Measurements from ENCODE around the gene SMYD3. TPM values are rescaled to one million over a fixed set of nuclear protein-coding genes. Genes with fewer than 3 reads are reported as not detected.

SMYD3 gene
- total RNA-seq, 5 donors from 2014 or later (not counting 1 experiment from before 2014, with no cell fraction given) = 17.7 to 37.8 (median 21.9) TPM

DNA sequence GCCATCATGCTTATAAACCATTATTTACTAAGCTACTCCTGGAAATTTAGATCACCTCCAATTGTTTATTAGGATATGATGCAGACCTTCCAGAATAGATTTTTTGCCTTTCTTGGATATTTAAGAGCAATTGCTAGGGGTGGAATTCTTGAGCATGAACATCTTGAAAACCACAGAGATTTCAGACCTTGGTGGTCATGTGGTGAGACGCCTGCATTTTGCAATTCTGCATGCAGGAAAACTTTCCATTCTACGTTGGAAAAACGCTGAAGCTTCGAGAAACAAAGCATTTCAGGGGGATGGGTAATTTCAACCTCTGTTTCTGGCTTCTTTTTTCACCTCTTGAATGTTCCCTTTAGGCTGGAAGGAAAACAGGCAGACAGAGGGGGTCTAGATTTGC is 756.0 kb downstream of the SMYD3 start:
- H3K27me3 Mint-ChIP-seq = no peaks in the 10 kb centered on the region
- H3K4me3 Mint-ChIP-seq = no peak overlapping the region
- no peak overlapping the region for H3K27ac ChIP-seq (ENCODE audit: low read length)
- peaks cover 0 to 9% (median 0%) of the 10 kb centered on the region in 3 donors for H3K4me1 Mint-ChIP-seq
- 57% methylated on average over 3 of the region's 4 CpGs for WGBS (ENCODE audit: insufficient coverage)
- H3K4me1 ChIP-seq (ENCODE audit: control insufficient read depth in 1 of 2, extremely low read depth in 1 of 2, insufficient read depth in 2 of 2, low read length in 2 of 2) = no peaks in the 10 kb centered on the region
- no peak overlapping the region for H3K27ac Mint-ChIP-seq
- POLR2A ChIA-PET = interaction anchor here (0.6 kb wide), 2 partner anchors 594 to 1130 kb away, joined by 3 read pairs; no protein-coding TSS in a partner anchor
- H3K36me3 ChIP-seq (ENCODE audit: control insufficient read depth in 2 of 2, extremely low read depth in 1 of 2, insufficient read depth in 1 of 2, low read length in 1 of 2) = peaks cover 0 to 2% of the 10 kb centered on the region in 2 donors
- peaks cover 74% of the 10 kb centered on the region for H3K36me3 Mint-ChIP-seq
- H3K4me3 ChIP-seq (ENCODE audit: control insufficient read depth in 1 of 2, extremely low read depth in 1 of 2, low read length in 1 of 2) = no peak overlapping the region
- no peaks in the 10 kb centered on the region for H3K27me3 ChIP-seq (replicated peaks in 1 of 2; ENCODE audit: control insufficient read depth in 2 of 2, extremely low read depth in 1 of 2, insufficient read depth in 2 of 2, low read length in 1 of 2)
- DNase-seq (no peak), ATAC-seq (replicated peaks in 1 of 4) (no peak)
- CTCF ChIA-PET = interaction anchor here in 1 of 2 donors (0.6 kb wide), 1 partner anchor 835 kb away, joined by 3 read pairs; no protein-coding TSS in a partner anchor
- H3K9me3 Mint-ChIP-seq = peaks cover 10 to 34% (median 25%) of the 10 kb centered on the region in 3 donors
- H3K9me3 ChIP-seq = no peaks in the 10 kb centered on the region

- H3K27me3 Mint-ChIP-seq = no peaks in the 10 kb centered on the region
- WGBS (ENCODE audit: insufficient coverage) = 90% methylated on average over 2 of the region's 3 CpGs
- no peaks in the 10 kb centered on the region for H3K9me3 ChIP-seq
- ATAC-seq (replicated peaks in 1 of 4) (no peak), DNase-seq (no peak)
- no peak overlapping the region for H3K27ac ChIP-seq (ENCODE audit: low read length)
- H3K9me3 Mint-ChIP-seq = peaks cover 5 to 30% (median 24%) of the 10 kb centered on the region in 3 donors
- H3K36me3 Mint-ChIP-seq = peaks cover 80% of the 10 kb centered on the region
- H3K4me1 ChIP-seq (ENCODE audit: control insufficient read depth in 1 of 2, extremely low read depth in 1 of 2, insufficient read depth in 2 of 2, low read length in 2 of 2) = no peaks in the 10 kb centered on the region
- no peak overlapping the region for H3K4me3 ChIP-seq (ENCODE audit: control insufficient read depth in 1 of 2, extremely low read depth in 1 of 2, low read length in 1 of 2)
- H3K27me3 ChIP-seq (replicated peaks in 1 of 2; ENCODE audit: control insufficient read depth in 2 of 2, extremely low read depth in 1 of 2, insufficient read depth in 2 of 2, low read length in 1 of 2) = no peaks in the 10 kb centered on the region
- ChIA-PET CTCF (no interaction called here), POLR2A (no interaction called here)
- H3K36me3 ChIP-seq (ENCODE audit: control insufficient read depth in 2 of 2, extremely low read depth in 1 of 2, insufficient read depth in 1 of 2, low read length in 1 of 2) = peaks cover 0 to 2% of the 10 kb centered on the region in 2 donors
- H3K4me1 Mint-ChIP-seq = peaks cover 0 to 9% (median 0%) of the 10 kb centered on the region in 3 donors
- no peak overlapping the region for H3K27ac Mint-ChIP-seq
- no peak overlapping the region for H3K4me3 Mint-ChIP-seq
Measured at GRCh38 chr1:245750261-245750660, 756.8 kb downstream of the SMYD3 start.

DNA sequence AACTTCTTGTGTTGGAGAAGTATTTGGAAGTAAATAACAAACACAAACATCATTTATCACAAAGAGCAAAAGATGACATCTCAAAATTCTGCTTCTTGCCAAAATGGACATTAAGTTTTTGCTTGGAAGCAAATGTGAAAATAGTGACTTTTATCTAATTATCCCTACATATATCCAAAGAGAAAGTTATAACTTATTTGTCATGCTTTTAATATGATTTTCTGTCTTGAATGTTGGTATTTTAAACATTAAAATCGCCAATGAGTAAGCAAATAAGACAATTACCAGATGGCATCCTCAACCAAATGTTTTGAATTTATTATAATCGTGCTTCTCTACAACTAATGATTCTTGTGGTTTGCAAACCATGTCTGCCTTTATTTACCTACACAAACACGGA is 758.0 kb downstream of the SMYD3 start:
- H3K27me3 ChIP-seq (replicated peaks in 1 of 2; ENCODE audit: control insufficient read depth in 2 of 2, extremely low read depth in 1 of 2, insufficient read depth in 2 of 2, low read length in 1 of 2) = no peaks in the 10 kb centered on the region
- ChIA-PET POLR2A (no interaction called here), CTCF (interaction anchor here in 1 of 2 donors (0.8 kb wide), 1 partner anchor 9 kb away, joined by 3 read pairs; no protein-coding TSS in a partner anchor)
- H3K36me3 ChIP-seq (ENCODE audit: control insufficient read depth in 2 of 2, extremely low read depth in 1 of 2, insufficient read depth in 1 of 2, low read length in 1 of 2) = peaks cover 0 to 2% of the 10 kb centered on the region in 2 donors
- Mint-ChIP-seq H3K9me3 (peaks cover 4 to 35% (median 23%) of the 10 kb centered on the region in 3 donors), H3K4me1 (peaks cover 0 to 9% (median 0%) of the 10 kb centered on the region in 3 donors), H3K36me3 (peaks cover 83% of the 10 kb centered on the region), H3K4me3 (no peak overlapping the region), H3K27ac (no peak overlapping the region), H3K27me3 (no peaks in the 10 kb centered on the region)
- no peak overlapping the region for H3K27ac ChIP-seq (ENCODE audit: low read length)
- no peak for DNase-seq
- no peaks in the 10 kb centered on the region for H3K9me3 ChIP-seq
- no peaks in the 10 kb centered on the region for H3K4me1 ChIP-seq (ENCODE audit: control insufficient read depth in 1 of 2, extremely low read depth in 1 of 2, insufficient read depth in 2 of 2, low read length in 2 of 2)
- no peak for ATAC-seq (replicated peaks in 1 of 4)
- WGBS (ENCODE audit: insufficient coverage) = 86% methylated on average over 2 of the region's 3 CpGs
- no peak overlapping the region for H3K4me3 ChIP-seq (ENCODE audit: control insufficient read depth in 1 of 2, extremely low read depth in 1 of 2, low read length in 1 of 2)

DNA sequence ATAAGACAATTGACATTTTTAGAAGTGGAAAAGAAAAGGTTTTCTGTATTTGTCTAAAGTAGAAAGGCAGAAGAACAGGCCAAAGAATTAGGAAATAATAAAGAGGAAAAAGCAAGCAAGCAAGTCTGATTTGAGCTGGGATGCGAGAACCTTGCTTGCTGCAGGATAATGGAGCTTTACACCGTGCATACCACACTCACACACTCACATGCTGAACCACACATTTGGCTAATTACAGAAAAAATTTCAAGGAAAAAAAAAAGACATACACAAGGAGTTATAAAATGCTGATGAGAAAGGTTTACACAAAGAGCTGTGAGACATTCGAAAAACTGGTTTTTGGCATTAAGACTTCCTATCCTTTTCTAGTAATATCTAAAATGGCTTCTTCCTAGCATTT is 758.4 kb downstream of the SMYD3 start:
- Mint-ChIP-seq H3K4me1 (peaks cover 0 to 9% (median 0%) of the 10 kb centered on the region in 3 donors), H3K4me3 (no peak overlapping the region), H3K27ac (no peak overlapping the region), H3K9me3 (peaks cover 4 to 36% (median 23%) of the 10 kb centered on the region in 3 donors), H3K36me3 (peaks cover 83% of the 10 kb centered on the region), H3K27me3 (no peaks in the 10 kb centered on the region)
- Histone ChIP-seq H3K9me3 (no peaks in the 10 kb centered on the region), H3K4me1 (ENCODE audit: control insufficient read depth in 1 of 2, extremely low read depth in 1 of 2, insufficient read depth in 2 of 2, low read length in 2 of 2) (no peaks in the 10 kb centered on the region), H3K27me3 (replicated peaks in 1 of 2; ENCODE audit: control insufficient read depth in 2 of 2, extremely low read depth in 1 of 2, insufficient read depth in 2 of 2, low read length in 1 of 2) (no peaks in the 10 kb centered on the region), H3K27ac (ENCODE audit: low read length) (no peak overlapping the region), H3K36me3 (ENCODE audit: control insufficient read depth in 2 of 2, extremely low read depth in 1 of 2, insufficient read depth in 1 of 2, low read length in 1 of 2) (peaks cover 0 to 2% of the 10 kb centered on the region in 2 donors), H3K4me3 (ENCODE audit: control insufficient read depth in 1 of 2, extremely low read depth in 1 of 2, low read length in 1 of 2) (no peak overlapping the region)
- ATAC-seq (replicated peaks in 1 of 4) (no peak), DNase-seq (no peak)
- ChIA-PET POLR2A (no interaction called here), CTCF (interaction anchor here in 1 of 2 donors (0.8 kb wide), 1 partner anchor 8 kb away, joined by 3 read pairs; no protein-coding TSS in a partner anchor)
- no CpG with 5 or more reads among the region's 3 CpGs for WGBS (ENCODE audit: insufficient coverage)

DNA sequence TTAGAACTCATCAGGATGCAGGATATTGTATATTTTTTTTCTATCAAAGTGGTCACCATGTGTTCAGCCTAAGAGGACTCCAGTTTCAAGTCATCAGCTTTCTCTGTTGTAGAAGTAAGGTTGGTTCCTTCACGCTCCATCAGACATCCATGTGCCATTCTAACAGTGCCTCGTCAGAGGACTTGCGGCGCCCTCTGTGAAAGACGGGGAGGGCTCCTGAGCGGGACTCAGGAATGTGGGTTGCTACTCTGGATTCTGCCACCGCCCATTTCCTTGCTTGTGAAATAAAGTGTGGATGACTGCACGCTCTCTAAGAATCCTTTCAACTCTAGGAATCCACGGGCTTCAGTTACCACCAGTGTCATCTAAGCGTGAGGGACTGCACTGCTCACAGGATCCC is 758.8 kb downstream of the SMYD3 start:
- no peak overlapping the region for H3K4me3 Mint-ChIP-seq
- peaks cover 4 to 36% (median 23%) of the 10 kb centered on the region in 3 donors for H3K9me3 Mint-ChIP-seq
- POLR2A ChIA-PET = no interaction called here
- H3K27ac ChIP-seq (ENCODE audit: low read length) = no peak overlapping the region
- WGBS (ENCODE audit: insufficient coverage) = 77% methylated on average over 5 of the region's 10 CpGs
- CTCF ChIA-PET = no interaction called here
- peaks cover 0 to 2% of the 10 kb centered on the region in 2 donors for H3K36me3 ChIP-seq (ENCODE audit: control insufficient read depth in 2 of 2, extremely low read depth in 1 of 2, insufficient read depth in 1 of 2, low read length in 1 of 2)
- ATAC-seq (replicated peaks in 1 of 4) (no peak), DNase-seq (no peak)
- H3K27ac Mint-ChIP-seq = no peak overlapping the region
- H3K27me3 ChIP-seq (replicated peaks in 1 of 2; ENCODE audit: control insufficient read depth in 2 of 2, extremely low read depth in 1 of 2, insufficient read depth in 2 of 2, low read length in 1 of 2) = no peaks in the 10 kb centered on the region
- no peak overlapping the region for H3K4me3 ChIP-seq (ENCODE audit: control insufficient read depth in 1 of 2, extremely low read depth in 1 of 2, low read length in 1 of 2)
- H3K4me1 ChIP-seq (ENCODE audit: control insufficient read depth in 1 of 2, extremely low read depth in 1 of 2, insufficient read depth in 2 of 2, low read length in 2 of 2) = no peaks in the 10 kb centered on the region
- no peaks in the 10 kb centered on the region for H3K27me3 Mint-ChIP-seq
- peaks cover 0 to 9% (median 0%) of the 10 kb centered on the region in 3 donors for H3K4me1 Mint-ChIP-seq
- no peaks in the 10 kb centered on the region for H3K9me3 ChIP-seq
- peaks cover 80% of the 10 kb centered on the region for H3K36me3 Mint-ChIP-seq

DNA sequence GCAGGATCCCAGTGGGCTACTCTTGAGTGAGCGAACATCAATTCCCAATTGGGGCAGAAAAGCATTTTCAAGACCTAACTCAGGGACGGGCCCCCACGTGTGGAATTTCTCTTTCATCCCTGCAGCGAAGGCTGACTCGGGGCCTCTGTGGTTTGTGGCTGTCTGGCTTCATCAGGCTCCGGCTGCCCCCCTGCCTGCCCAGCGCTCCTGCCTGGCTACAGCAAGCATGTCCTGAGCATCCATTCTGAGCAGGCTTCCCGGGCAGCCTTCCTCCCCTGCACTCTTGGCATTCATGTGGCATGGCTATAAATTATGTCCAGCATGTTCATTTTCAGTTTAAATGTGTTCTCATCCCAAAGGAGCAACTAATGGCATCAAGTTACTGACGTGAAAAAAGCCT is 764.2 kb downstream of the SMYD3 start:
- WGBS (ENCODE audit: insufficient coverage) = 74% methylated on average over 9 of the region's 9 CpGs
- ChIA-PET POLR2A (no interaction called here), CTCF (no interaction called here)
- H3K9me3 Mint-ChIP-seq = peaks cover 3 to 40% (median 18%) of the 10 kb centered on the region in 3 donors
- no peak overlapping the region for H3K4me3 ChIP-seq (ENCODE audit: control insufficient read depth in 1 of 2, extremely low read depth in 1 of 2, low read length in 1 of 2)
- no peak for ATAC-seq (replicated peaks in 1 of 4)
- no peaks in the 10 kb centered on the region for H3K36me3 ChIP-seq (ENCODE audit: control insufficient read depth in 2 of 2, extremely low read depth in 1 of 2, insufficient read depth in 1 of 2, low read length in 1 of 2)
- no peak overlapping the region for H3K27ac ChIP-seq (ENCODE audit: low read length)
- H3K4me1 ChIP-seq (ENCODE audit: control insufficient read depth in 1 of 2, extremely low read depth in 1 of 2, insufficient read depth in 2 of 2, low read length in 2 of 2) = no peaks in the 10 kb centered on the region
- no peak for DNase-seq
- H3K4me3 Mint-ChIP-seq = no peak overlapping the region
- no peaks in the 10 kb centered on the region for H3K27me3 ChIP-seq (replicated peaks in 1 of 2; ENCODE audit: control insufficient read depth in 2 of 2, extremely low read depth in 1 of 2, insufficient read depth in 2 of 2, low read length in 1 of 2)
- H3K36me3 Mint-ChIP-seq = peaks cover 39% of the 10 kb centered on the region
- no peaks in the 10 kb centered on the region for H3K27me3 Mint-ChIP-seq
- H3K9me3 ChIP-seq = no peaks in the 10 kb centered on the region
- H3K27ac Mint-ChIP-seq = no peak overlapping the region
- H3K4me1 Mint-ChIP-seq = no peaks in the 10 kb centered on the region
